Measurements from ENCODE around the gene ZNF839. TPM values are rescaled to one million over a fixed set of nuclear protein-coding genes. Genes with fewer than 3 reads are reported as not detected.
"Not testable (repeated sequence)": the region's sequence is repeated elsewhere in the genome, so short reads cannot be mapped to it uniquely, and the experiment has no call there.

The ZNF839 gene
- total RNA-seq, 4 donors from 2014 or later: 11.9 to 42.1 (median 27.2) TPM

DNA sequence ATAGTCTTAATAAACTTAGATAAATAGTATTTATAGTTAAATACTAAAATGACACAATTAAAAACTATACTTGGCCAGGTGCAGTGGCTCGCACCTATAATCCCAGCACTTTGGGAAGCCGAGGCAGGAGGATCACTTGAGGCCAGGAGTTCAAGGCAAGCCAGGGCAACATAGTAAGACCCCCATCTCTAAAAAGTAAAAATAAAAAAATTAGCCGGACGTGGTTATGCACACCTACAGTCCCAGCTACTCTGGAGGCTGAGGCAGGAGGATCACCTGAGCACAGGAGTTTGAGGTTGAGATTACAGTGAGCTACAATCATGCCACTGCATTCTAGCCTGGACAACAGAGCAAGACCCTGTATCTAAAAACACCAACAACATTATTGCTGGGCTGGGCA is 27.1 kb downstream of the ZNF839 start:
- no peaks in the 10 kb centered on the region for H3K27me3 ChIP-seq
- no peak overlapping the region for H3K27ac ChIP-seq
- no peaks in the 10 kb centered on the region for H3K9me3 ChIP-seq
- H3K36me3 ChIP-seq: peaks cover 0 to 94% (median 0%) of the 10 kb centered on the region in 3 donors
- TF ChIP-seq POLR2A (IDR thresholded peaks at IDR 0.05) (no peak), CTCF (IDR thresholded peaks at IDR 0.05) (no peak)
- H3K4me1 ChIP-seq: no peaks in the 10 kb centered on the region
- no peak for DNase-seq
- H3K4me3 ChIP-seq: no peak overlapping the region

GRCh38 chr14:102348376-102348775 is 28.8 kb downstream of the ZNF839 start:
- Histone ChIP-seq H3K27me3 (no peaks in the 10 kb centered on the region), H3K4me3 (no peak overlapping the region), H3K27ac (no peak overlapping the region), H3K9me3 (no peaks in the 10 kb centered on the region), H3K36me3 (peaks cover 0 to 95% (median 0%) of the 10 kb centered on the region in 3 donors), H3K4me1 (no peaks in the 10 kb centered on the region)
- no peak for TF ChIP-seq CTCF (IDR thresholded peaks at IDR 0.05)
- TF ChIP-seq POLR2A (IDR thresholded peaks at IDR 0.05): no peak
- no peak for DNase-seq

GRCh38 chr14:102351023-102351422 is 31.5 kb downstream of the ZNF839 start:
- DNase-seq: no peak
- H3K27me3 ChIP-seq: no peaks in the 10 kb centered on the region
- no peak overlapping the region for H3K27ac ChIP-seq
- no peak overlapping the region for H3K4me3 ChIP-seq
- H3K36me3 ChIP-seq: peaks cover 0 to 96% (median 0%) of the 10 kb centered on the region in 3 donors
- no peaks in the 10 kb centered on the region for H3K4me1 ChIP-seq
- TF ChIP-seq POLR2A (IDR thresholded peaks at IDR 0.05) (no peak), CTCF (IDR thresholded peaks at IDR 0.05) (no peak)
- no peaks in the 10 kb centered on the region for H3K9me3 ChIP-seq

- H3K27ac ChIP-seq: not testable (repeated sequence)
Observed at GRCh38 chr14:102351593-102351992, 32.0 kb downstream of the ZNF839 start.

DNA sequence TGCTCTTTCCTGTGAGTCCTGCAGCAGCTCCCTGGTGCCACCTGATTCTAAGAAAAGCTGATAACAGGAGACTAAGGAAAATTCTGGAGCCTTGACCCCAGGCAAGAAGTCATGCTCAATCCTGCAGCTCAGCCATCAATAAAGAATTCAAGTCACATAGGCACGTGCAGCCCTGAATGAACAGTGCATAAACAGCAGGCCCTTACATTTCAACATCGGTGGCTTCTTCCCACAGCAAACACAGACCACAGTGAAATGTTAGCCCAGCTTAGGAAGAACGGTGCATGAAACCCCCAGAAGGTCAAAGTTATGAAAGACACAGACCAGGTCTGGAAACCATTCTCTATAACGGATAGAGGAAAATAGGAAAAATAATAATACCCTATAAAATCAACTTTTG is 32.7 kb downstream of the ZNF839 start:
- Histone ChIP-seq H3K36me3 (peaks cover 0 to 95% (median 0%) of the 10 kb centered on the region in 3 donors), H3K27ac (no peak overlapping the region), H3K27me3 (no peaks in the 10 kb centered on the region), H3K4me3 (no peak overlapping the region), H3K9me3 (no peaks in the 10 kb centered on the region), H3K4me1 (no peaks in the 10 kb centered on the region)
- TF ChIP-seq POLR2A (IDR thresholded peaks at IDR 0.05): no peak
- TF ChIP-seq CTCF (IDR thresholded peaks at IDR 0.05): no peak
- no peak for DNase-seq

More at GRCh38 chr14:102351593-102351992, 32.0 kb downstream of the ZNF839 start:
- H3K27me3 ChIP-seq, H3K4me3 ChIP-seq, H3K9me3 ChIP-seq, H3K4me1 ChIP-seq, DNase-seq: not testable (repeated sequence)
- H3K36me3 ChIP-seq: peaks cover 0 to 96% (median 0%) of the 10 kb centered on the region in 3 donors

DNA sequence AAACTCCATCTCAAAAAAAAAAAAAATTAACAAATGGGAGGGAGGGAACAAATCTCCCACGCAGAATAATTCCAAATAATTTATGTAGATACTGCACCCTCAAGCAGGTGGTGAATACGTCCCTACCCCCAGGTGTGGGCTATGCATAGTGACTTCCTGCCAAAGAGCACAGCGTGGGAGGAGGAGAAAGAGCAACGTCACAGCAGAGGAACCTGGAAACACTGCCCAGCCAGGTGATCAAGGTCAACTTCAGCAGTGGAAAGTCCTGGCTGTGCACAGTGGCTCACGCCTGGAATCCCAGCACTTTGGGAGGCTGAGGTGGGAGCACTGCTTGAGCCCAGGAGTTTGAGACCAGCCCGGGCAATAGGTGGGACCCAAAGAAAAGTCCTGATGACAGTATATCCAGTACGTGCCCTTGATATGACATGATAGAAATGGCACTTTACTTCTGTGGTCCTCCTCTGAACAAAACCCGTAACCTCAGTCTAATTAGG is 33.6 kb downstream of the ZNF839 start:
- Histone ChIP-seq H3K4me3 (no peak overlapping the region), H3K9me3 (no peaks in the 10 kb centered on the region), H3K36me3 (peaks cover 0 to 95% (median 0%) of the 10 kb centered on the region in 3 donors), H3K27me3 (no peaks in the 10 kb centered on the region), H3K27ac (no peak overlapping the region), H3K4me1 (no peaks in the 10 kb centered on the region)
- no peak for TF ChIP-seq POLR2A (IDR thresholded peaks at IDR 0.05)
- TF ChIP-seq CTCF (IDR thresholded peaks at IDR 0.05): no peak
- no peak for DNase-seq

Measured in Peyer's patch (tissue), 4 donors.